GM21737 (cell line): Measurements from ENCODE around the gene RENBP.

Source experiments
- ATAC-seq: cut with Tn5 transposase; IDR thresholded peaks from one replicate; pipeline ENCODE4 v1.9.1; 2021; ENCODE audit warnings: mild to moderate bottlenecking, moderate library complexity; ENCODE audit not compliant: unreplicated experiment

RENBP gene

GRCh38 chrX:153934762-153935325, 9.6 kb downstream of the RENBP start, which contains the start of gene NAA10:
TSS of gene NAA10 (minus strand) at chrX:153935037. CDS start at chrX:153934904, 133 bp downstream.
- ATAC-seq: peak; percentile 81

DNA sequence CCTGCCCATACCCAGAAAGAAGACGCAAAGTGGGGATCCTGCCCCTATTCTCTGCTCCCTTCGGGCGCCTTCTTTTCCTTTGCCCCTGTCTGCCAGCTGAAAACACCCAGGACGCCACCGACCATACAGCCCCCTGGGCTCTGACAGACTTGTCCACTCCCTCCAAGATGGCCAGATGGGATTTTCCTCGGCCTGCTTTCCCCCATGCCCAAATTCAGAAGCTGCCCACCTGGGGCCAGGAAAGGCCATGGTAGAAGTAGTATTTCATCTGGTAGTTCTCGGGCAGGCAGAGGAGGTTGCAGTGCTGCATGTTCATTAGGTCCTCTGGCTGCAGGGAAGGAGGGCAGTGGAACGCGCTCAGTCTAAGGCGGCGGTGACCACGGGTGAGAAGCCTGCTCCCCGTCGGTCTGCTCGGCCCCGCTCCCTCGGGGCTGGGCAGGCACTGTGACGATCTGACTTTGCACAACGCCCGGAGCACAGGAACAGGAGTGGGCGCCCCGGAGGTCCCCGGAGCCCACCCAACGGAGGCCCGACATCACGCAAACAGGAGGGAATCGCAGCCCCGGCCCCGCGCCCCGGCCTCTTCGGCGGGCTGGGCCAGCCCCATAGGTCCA, 10.2 kb downstream of the RENBP start:
- peak; percentile 12 for ATAC-seq

DNA sequence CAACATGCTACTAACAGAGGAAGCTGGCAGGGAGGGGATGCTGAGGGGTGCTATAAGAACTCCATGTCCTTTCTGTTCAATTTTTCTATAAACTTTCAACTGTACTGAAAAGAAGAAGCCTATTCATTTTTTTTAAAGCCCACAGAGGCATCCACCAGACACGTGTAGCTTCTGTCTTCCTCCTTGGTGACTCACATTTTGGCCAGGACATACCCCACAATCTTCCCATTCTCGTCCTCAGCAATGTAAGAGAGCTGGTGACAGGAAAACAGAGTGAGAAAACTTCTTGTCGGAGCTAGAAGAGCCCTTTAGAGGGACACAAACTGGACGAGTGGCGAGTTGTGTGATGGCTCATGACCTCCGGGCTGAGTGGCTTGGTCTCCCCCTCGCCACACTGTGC, 10.7 kb downstream of the RENBP start:
- ATAC-seq: no peak

DNA sequence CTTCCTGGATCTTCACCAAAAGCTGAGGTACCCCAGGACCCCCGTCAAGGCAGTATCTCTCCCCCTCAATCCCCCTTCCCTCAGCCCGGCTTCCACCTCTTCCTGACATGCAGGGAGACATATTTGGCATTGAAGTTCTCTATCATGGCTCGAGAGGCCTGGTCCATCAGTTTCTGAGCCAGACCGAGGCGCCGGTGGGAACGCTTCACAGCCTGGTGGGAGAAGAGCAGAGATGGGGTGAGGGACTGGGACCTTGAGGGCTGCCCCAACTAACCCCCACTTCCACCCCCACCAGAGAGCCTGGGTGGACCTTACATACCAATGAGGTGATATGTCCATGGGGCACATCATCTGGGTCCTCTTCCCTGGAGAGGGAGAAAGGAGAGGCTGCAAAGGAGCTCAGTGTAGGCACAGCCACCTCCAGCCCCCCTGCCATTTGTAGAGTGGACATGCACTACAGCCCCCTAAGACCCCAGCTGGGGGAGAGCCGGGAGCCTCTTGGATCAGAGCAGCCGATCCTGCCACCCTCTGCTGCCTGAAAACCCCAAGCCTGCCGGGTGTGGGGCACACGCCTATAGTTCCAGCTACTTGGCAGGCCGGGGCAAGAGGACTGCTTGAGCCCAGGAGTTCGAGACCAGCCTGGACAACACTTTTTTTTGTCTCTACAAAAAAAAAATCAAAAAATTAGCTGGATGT, 12.1 kb downstream of the RENBP start:
- ATAC-seq: no peak

- ATAC-seq: no peak
Observed at GRCh38 chrX:153931748-153932147, 12.7 kb downstream of the RENBP start.

GRCh38 chrX:153931151-153931550, 13.3 kb downstream of the RENBP start:
- no peak for ATAC-seq

GRCh38 chrX:153930011-153930910, 14.2 kb downstream of the RENBP start:
- no peak for ATAC-seq

DNA sequence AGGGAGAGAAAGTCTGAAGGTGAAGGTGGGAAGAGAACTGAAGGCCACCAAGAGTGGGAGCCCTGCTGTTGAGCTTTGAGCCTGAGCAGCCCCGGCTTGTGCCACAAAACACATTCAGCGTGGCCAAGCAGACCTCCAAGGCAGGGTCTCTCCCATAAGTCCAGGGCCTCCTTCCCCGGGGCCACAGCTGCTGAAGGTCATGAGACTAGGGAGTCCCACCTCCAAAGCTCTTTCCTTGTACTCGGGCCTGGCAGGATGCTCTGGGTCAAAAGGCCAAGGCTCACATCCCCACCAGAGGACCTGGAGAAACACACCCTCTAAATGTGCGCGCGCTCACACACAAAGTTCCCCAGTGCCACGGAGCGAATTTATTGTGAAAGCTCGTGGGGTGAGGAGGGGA, 14.9 kb downstream of the RENBP start:
- no peak for ATAC-seq

GRCh38 chrX:153928846-153929245, 15.6 kb downstream of the RENBP start:
- ATAC-seq: no peak

DNA sequence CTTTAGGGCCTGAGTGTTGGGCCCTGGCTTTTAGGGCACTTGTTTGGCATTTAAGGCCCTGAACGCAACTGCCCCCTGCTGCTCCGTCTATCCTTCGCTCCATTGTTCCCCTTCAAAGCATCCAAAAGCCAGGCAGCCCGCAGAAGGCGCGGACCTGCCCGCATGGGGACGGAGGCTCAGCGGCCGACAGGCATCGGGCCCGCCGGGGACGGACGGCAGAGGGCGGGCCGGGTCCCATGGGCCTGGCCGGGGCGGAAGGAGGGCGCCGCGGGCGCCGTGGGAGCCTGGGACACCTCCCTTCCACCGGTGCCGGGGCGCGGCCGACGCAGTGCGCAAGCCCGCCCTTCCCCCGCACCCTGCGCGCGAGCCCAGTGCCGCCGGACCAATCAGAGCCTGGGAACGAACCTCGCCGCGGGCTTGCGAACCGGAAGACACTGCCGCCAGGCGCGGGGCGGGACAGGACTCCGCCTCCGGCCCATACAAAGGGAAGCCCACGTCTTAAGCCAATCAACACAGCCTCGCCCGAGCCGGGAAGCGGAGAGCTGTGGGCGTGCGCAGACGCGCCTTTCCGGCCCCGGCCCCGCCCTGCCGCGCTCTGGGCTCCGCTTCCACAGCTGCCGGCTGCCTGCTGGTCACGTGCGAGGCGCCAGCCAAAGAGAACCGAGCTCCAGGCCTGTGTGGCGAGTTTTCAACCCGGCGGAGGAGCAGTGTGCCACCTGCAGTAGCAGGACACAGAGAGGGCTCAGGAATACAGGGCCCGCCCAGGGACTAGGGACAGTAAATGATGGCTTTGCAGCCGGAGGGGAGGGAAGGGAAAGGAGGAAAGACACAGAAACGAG, 16.3 kb downstream of the RENBP start:
- ATAC-seq: peak; percentile 60

GRCh38 chrX:153927672-153927921, 16.8 kb downstream of the RENBP start:
- ATAC-seq: no peak

- peak; percentile 38 for ATAC-seq
Observed at GRCh38 chrX:153926858-153927671, 17.4 kb downstream of the RENBP start.

DNA sequence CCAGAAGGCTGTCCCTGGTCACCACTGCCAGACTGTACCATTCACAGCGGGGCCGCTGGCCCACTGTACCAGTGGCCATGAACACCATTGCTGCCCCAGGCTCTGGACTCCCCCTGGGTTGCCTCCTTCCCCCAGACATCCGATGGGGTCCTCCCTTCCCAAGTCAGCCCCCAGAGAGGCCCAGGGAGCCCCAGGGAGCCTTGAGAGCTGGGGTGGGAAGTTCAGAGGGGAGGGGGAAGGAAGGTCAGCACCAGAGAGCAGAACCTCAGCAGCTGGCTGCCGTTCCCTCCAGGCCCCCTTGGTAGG, 17.9 kb downstream of the RENBP start:
- ATAC-seq: no peak

GRCh38 chrX:153925739-153926551, 18.5 kb downstream of the RENBP start, which contains the start of gene ARHGAP4:
TSS of gene ARHGAP4 (minus strand) at chrX:153926264. CDS start at chrX:153926202, 62 bp downstream.
- ATAC-seq: no peak

GRCh38 chrX:153925387-153925738, 19.1 kb downstream of the RENBP start:
- ATAC-seq: no peak

GRCh38 chrX:153924149-153924861, 20.1 kb downstream of the RENBP start:
- ATAC-seq: no peak

DNA sequence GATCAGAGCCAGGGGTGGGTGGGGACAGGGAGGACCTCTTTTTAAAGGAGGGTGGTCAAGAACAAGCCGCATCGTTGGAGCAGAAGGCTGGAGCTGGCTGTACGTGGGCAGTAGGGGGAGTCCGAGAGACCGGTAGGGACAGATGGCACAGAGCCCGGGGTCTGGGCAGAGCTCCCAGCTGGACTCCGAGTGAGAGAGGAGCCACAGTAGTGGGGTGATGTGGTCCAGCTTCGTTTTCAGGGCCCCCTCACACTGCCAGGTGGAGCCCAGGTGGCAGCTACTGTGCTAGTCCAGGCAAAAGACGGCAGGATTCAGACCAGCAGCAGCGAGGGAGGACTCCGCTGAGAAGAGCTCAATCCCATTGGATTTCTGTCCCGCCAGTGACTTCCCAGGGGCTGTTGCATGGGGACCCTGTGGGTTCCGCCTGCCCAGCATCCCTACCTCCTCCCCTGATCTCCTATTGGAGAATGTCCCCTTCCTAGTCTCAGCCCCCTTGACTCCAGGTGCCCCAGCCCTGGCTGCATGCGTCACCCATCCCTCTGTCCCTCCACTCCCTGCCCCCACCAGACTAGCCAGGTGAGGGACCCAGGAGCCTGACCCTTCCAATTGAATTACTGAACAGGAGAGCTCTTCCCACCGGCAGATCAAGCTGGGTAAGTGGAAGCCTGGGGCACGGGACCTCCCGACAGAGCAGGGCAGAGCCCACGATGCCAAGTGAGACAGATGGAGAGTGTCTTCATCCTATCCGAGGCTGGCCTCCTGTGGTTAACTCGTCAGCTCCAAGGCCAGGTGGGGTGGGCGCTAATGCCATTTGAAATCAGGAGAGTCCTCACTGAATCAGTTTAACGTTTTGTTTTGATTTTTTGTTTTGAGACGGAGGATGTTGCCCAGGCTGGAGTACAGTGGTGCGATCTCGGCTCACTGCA, 21.2 kb downstream of the RENBP start:
- no peak for ATAC-seq
